HAP-1 (cell line): ENCODE data around the gene SF3A2.

ENCODE experiments used
- DNase-seq, 2 experiments: peaks; one replicate each; pipeline ENCODE4 v3.0.0-alpha.2; 2016 to 2020; ENCODE audit warnings: low spot score in 2 of 2
- H3K27me3 ChIP-seq: fragments of 250-450 bp; sonication (Bioruptor Pico); 2 replicates; pipeline ENCODE4 v1.5.1; 2020; ENCODE audit warnings: low read depth, mild to moderate bottlenecking, moderate library complexity
- H3K36me3 ChIP-seq: fragments of 250-450 bp; sonication (Bioruptor Pico); replicated peaks from 2 replicates; pipeline ENCODE4 v1.5.1; 2020; ENCODE audit warnings: mild to moderate bottlenecking
- H3K4me1 ChIP-seq: fragments of 250-450 bp; sonication (Bioruptor Pico); 2 replicates; pipeline ENCODE4 v1.5.1; 2020; ENCODE audit warnings: mild to moderate bottlenecking
- H3K4me3 ChIP-seq: fragments of 250-450 bp; sonication (Bioruptor Pico); 2 replicates; pipeline ENCODE4 v1.5.1; 2020; ENCODE audit warnings: mild to moderate bottlenecking, moderate library complexity
- H3K9me3 ChIP-seq: fragments of 250-450 bp; sonication (Bioruptor Pico); 2 replicates; pipeline ENCODE4 v1.5.1; 2020; ENCODE audit warnings: mild to moderate bottlenecking, moderate library complexity
- in situ Hi-C: fragments of 300-500 bp; cut with MboI; formaldehyde crosslinking; loops from 3 replicates; pipeline ENCODE4 v1.14.3; 2020; ENCODE audit warnings: low sequenced_read_pairs, inconsistent platforms, mixed read lengths

The SF3A2 gene

GRCh38 chr19:2246014-2246620, 9.5 kb downstream of the SF3A2 start:
- Histone ChIP-seq H3K4me3 (no peak overlapping the region), H3K36me3 (peaks cover 69% of the 10 kb centered on the region), H3K9me3 (no peaks in the 10 kb centered on the region), H3K27me3 (no peaks in the 10 kb centered on the region), H3K4me1 (no peaks in the 10 kb centered on the region)
- in situ Hi-C loops = no loop called here
- no peak for DNase-seq

- Histone ChIP-seq H3K4me1 (no peaks in the 10 kb centered on the region), H3K4me3 (no peak overlapping the region), H3K36me3 (peaks cover 63% of the 10 kb centered on the region), H3K9me3 (no peaks in the 10 kb centered on the region), H3K27me3 (no peaks in the 10 kb centered on the region)
- in situ Hi-C loops = no loop called here
- DNase-seq = no peak
These were observed 10.3 kb downstream of the SF3A2 start for GRCh38 chr19:2246801-2247361.

GRCh38 chr19:2247433-2248101, 10.9 kb downstream of the SF3A2 start:
- in situ Hi-C loops = no loop called here
- peaks cover 60% of the 10 kb centered on the region for H3K36me3 ChIP-seq

GRCh38 chr19:2248136-2249009, 11.7 kb downstream of the SF3A2 start:
- in situ Hi-C loops = no loop called here
- no peak for DNase-seq
- Histone ChIP-seq H3K36me3 (peaks cover 52% of the 10 kb centered on the region), H3K27me3 (no peaks in the 10 kb centered on the region), H3K9me3 (no peaks in the 10 kb centered on the region), H3K4me1 (no peaks in the 10 kb centered on the region), H3K4me3 (no peak overlapping the region)

More at GRCh38 chr19:2247433-2248101, 10.9 kb downstream of the SF3A2 start:
- no peaks in the 10 kb centered on the region for H3K4me1 ChIP-seq
- H3K4me3 ChIP-seq = no peak overlapping the region
- DNase-seq = no peak
- no peaks in the 10 kb centered on the region for H3K9me3 ChIP-seq
- H3K27me3 ChIP-seq = no peaks in the 10 kb centered on the region

- H3K36me3 ChIP-seq = peaks cover 43% of the 10 kb centered on the region
- in situ Hi-C loops = no loop called here
- H3K27me3 ChIP-seq = no peaks in the 10 kb centered on the region
- no peak for DNase-seq
- H3K9me3 ChIP-seq = no peaks in the 10 kb centered on the region
- H3K4me1 ChIP-seq = no peaks in the 10 kb centered on the region
- H3K4me3 ChIP-seq = no peak within 1 kb of the TSS
These were observed 12.6 kb downstream of the SF3A2 start, which contains the start of gene AMH for GRCh38 chr19:2249010-2249866. TSS of gene AMH (plus strand) at chr19:2249323. CDS start at chr19:2249333, 10 bp downstream.

- H3K4me3 ChIP-seq = no peak overlapping the region
- peaks cover 34% of the 10 kb centered on the region for H3K36me3 ChIP-seq
- no peaks in the 10 kb centered on the region for H3K4me1 ChIP-seq
- DNase-seq = no peak
- in situ Hi-C loops = no loop called here
- H3K9me3 ChIP-seq = no peaks in the 10 kb centered on the region
- H3K27me3 ChIP-seq = no peaks in the 10 kb centered on the region
These were observed 13.5 kb downstream of the SF3A2 start for GRCh38 chr19:2249880-2250765.

GRCh38 chr19:2250766-2251105, 14.1 kb downstream of the SF3A2 start:
- in situ Hi-C loops = no loop called here
- Histone ChIP-seq H3K36me3 (peaks cover 28% of the 10 kb centered on the region), H3K27me3 (no peaks in the 10 kb centered on the region)

GRCh38 chr19:2251106-2252054, 14.8 kb downstream of the SF3A2 start:
- H3K27me3 ChIP-seq = no peaks in the 10 kb centered on the region
- peaks cover 22% of the 10 kb centered on the region for H3K36me3 ChIP-seq
- no peaks in the 10 kb centered on the region for H3K9me3 ChIP-seq
- no peak for DNase-seq
- in situ Hi-C loops = no loop called here
- H3K4me3 ChIP-seq = no peak overlapping the region
- H3K4me1 ChIP-seq = no peaks in the 10 kb centered on the region

More at GRCh38 chr19:2250766-2251105, 14.1 kb downstream of the SF3A2 start:
- no peak for DNase-seq
- H3K4me3 ChIP-seq = no peak overlapping the region
- no peaks in the 10 kb centered on the region for H3K4me1 ChIP-seq
- H3K9me3 ChIP-seq = no peaks in the 10 kb centered on the region

GRCh38 chr19:2252055-2252796, 15.6 kb downstream of the SF3A2 start:
- Histone ChIP-seq H3K4me3 (no peak overlapping the region), H3K27me3 (no peaks in the 10 kb centered on the region), H3K36me3 (peaks cover 13% of the 10 kb centered on the region), H3K4me1 (no peaks in the 10 kb centered on the region), H3K9me3 (no peaks in the 10 kb centered on the region)
- in situ Hi-C loops = no loop called here
- DNase-seq = no peak

GRCh38 chr19:2252797-2253105, 16.1 kb downstream of the SF3A2 start:
- DNase-seq = no peak
- no peak overlapping the region for H3K4me3 ChIP-seq
- no peaks in the 10 kb centered on the region for H3K4me1 ChIP-seq
- no peaks in the 10 kb centered on the region for H3K27me3 ChIP-seq
- in situ Hi-C loops = no loop called here
- peaks cover 8% of the 10 kb centered on the region for H3K36me3 ChIP-seq
- no peaks in the 10 kb centered on the region for H3K9me3 ChIP-seq
